ENCODE data around the gene PEX3.

Gene PEX3

GRCh38 chr6:143516690-143517446, 66.3 kb downstream of the PEX3 start:
- DNase-seq (ENCODE audit: low spot score), result no peak
- TF ChIP-seq CTCF (IDR thresholded peaks at IDR 0.05; ENCODE audit: borderline replicate concordance, control extremely low read depth, extremely low read depth, insufficient read depth, missing control alignments), result no peak

GRCh38 chr6:143517447-143517773, 66.8 kb downstream of the PEX3 start:
- no peak for TF ChIP-seq CTCF (IDR thresholded peaks at IDR 0.05; ENCODE audit: borderline replicate concordance, control extremely low read depth, extremely low read depth, insufficient read depth, missing control alignments)
- in situ Hi-C loops (cut with MboI; ENCODE audit: low sequenced_read_pairs, unreplicated experiment), result no loop called here
- no peak for DNase-seq (ENCODE audit: low spot score)

More at GRCh38 chr6:143516690-143517446, 66.3 kb downstream of the PEX3 start:
- in situ Hi-C loops (cut with MboI; ENCODE audit: low sequenced_read_pairs, unreplicated experiment), result no loop called here

GRCh38 chr6:143522039-143522600, 71.5 kb downstream of the PEX3 start:
- no peak for TF ChIP-seq CTCF (IDR thresholded peaks at IDR 0.05; ENCODE audit: borderline replicate concordance, control extremely low read depth, extremely low read depth, insufficient read depth, missing control alignments)
- DNase-seq (ENCODE audit: low spot score), result no peak
- in situ Hi-C loops (cut with MboI; ENCODE audit: low sequenced_read_pairs, unreplicated experiment), result no loop called here

GRCh38 chr6:143525356-143525755, 74.8 kb downstream of the PEX3 start:
- no peak for TF ChIP-seq CTCF (IDR thresholded peaks at IDR 0.05; ENCODE audit: borderline replicate concordance, control extremely low read depth, extremely low read depth, insufficient read depth, missing control alignments)
- DNase-seq (ENCODE audit: low spot score), result no peak
- in situ Hi-C loops (cut with MboI; ENCODE audit: low sequenced_read_pairs, unreplicated experiment), result no loop called here

GRCh38 chr6:143527677-143528076, 77.1 kb downstream of the PEX3 start:
- in situ Hi-C loops (cut with MboI; ENCODE audit: low sequenced_read_pairs, unreplicated experiment), result no loop called here
- no peak for DNase-seq (ENCODE audit: low spot score)
- no peak for TF ChIP-seq CTCF (IDR thresholded peaks at IDR 0.05; ENCODE audit: borderline replicate concordance, control extremely low read depth, extremely low read depth, insufficient read depth, missing control alignments)

- no peak for TF ChIP-seq CTCF (IDR thresholded peaks at IDR 0.05; ENCODE audit: borderline replicate concordance, control extremely low read depth, extremely low read depth, insufficient read depth, missing control alignments)
- DNase-seq (ENCODE audit: low spot score), result no peak
- in situ Hi-C loops (cut with MboI; ENCODE audit: low sequenced_read_pairs, unreplicated experiment), result no loop called here
Measured at GRCh38 chr6:143528164-143528811, 77.7 kb downstream of the PEX3 start.
